HCT116 (cell line): ENCODE results near the gene PCARE. TPM values are rescaled to one million over a fixed set of nuclear protein-coding genes. Genes with fewer than 3 reads are reported as not detected.

Source experiments
- ATAC-seq: fragments of 200-7000 bp; cut with Tn5 transposase; 2 replicates; pipeline ENCODE4 v1.9.1; 2020; ENCODE audit warnings: mild to moderate bottlenecking, moderate library complexity
- BruUV-seq: library from RNA; stranded (reverse); fragments of 400-500 nt; replicated peaks from 2 replicates; lab custom pipeline; 2021; lab: Mats Ljungman, UMichigan
- CTCF ChIA-PET: fragments of 300-600 bp; sonication (Branson Sonifier 250); formaldehyde crosslinking; loops from one replicate; lab custom pipeline; 2021; ENCODE audit warnings: antibody characterized with exemption; lab: Charles Lee
- POLR2A ChIA-PET: fragments of 300-600, 350-600 bp; sonication (Branson Sonifier 250); formaldehyde crosslinking; loops from one replicate; lab custom pipeline; 2021; ENCODE audit warnings: antibody characterized with exemption; lab: Charles Lee
- RAD21 ChIA-PET, 2 experiments: fragments of 300-600 bp; sonication (Branson Sonifier 250); formaldehyde crosslinking; loops; one replicate each; lab custom pipeline; 2023; ENCODE audit warnings: low total read pairs in 2 of 2; ENCODE audit not compliant: uncharacterized antibody in 2 of 2, unreplicated experiment in 2 of 2, low non-redundant PET in 1 of 2; lab: Charles Lee
- DNase-seq: peaks from one replicate; pipeline ENCODE4 v3.0.0-alpha.2; 2010; ENCODE audit warnings: low read depth, low spot score
- H2AFZ ChIP-seq: fragments of 200-600 bp; shearing (Covaris generic), sonication (generic); 2 replicates; pipeline ENCODE4 v1.6.1; 2017; ENCODE audit warnings: low read depth, mixed run types, mixed read lengths, antibody characterized with exemption, low read length; ENCODE audit not compliant: poor library complexity, severe bottlenecking
- H3K27ac ChIP-seq: 2 replicates; pipeline ENCODE4 v1.5.1; 2012; ENCODE audit warnings: low read depth, low read length
- H3K27me3 ChIP-seq: fragments of 200-600 bp; sonication (generic); 2 replicates; pipeline ENCODE4 v1.6.1; 2016; ENCODE audit warnings: mixed run types, low read length, mixed read lengths; ENCODE audit not compliant: insufficient read depth
- H3K36me3 ChIP-seq, 2 experiments: fragments of 200-500 bp in 1 of 2; fragments of 200-600 bp in 1 of 2; sonication (Bioruptor generic) in 1 of 2; sonication (generic) in 1 of 2; 2 replicates each; pipeline versions ENCODE4 v1.5.1 to v1.6.1; 2014 to 2016; ENCODE audit warnings: low read length in 2 of 2, inconsistent platforms in 1 of 2, mixed read lengths in 1 of 2, mixed run types in 1 of 2; ENCODE audit not compliant: insufficient read depth in 2 of 2, control insufficient read depth in 1 of 2
- H3K4me1 ChIP-seq, 2 experiments: fragments of 200-600 bp in 1 of 2; sonication (generic) in 1 of 2; 2 replicates each; pipeline versions ENCODE4 v1.5.1 to v1.6.1; 2012 to 2017; ENCODE audit warnings: low read length in 2 of 2, inconsistent platforms in 1 of 2, mild to moderate bottlenecking in 1 of 2, mixed read lengths in 1 of 2, mixed run types in 1 of 2, moderate library complexity in 1 of 2; ENCODE audit not compliant: insufficient read depth in 2 of 2, control insufficient read depth in 1 of 2
- H3K4me2 ChIP-seq: fragments of 200-600 bp; sonication (generic); 2 replicates; pipeline ENCODE4 v1.6.1; 2017; ENCODE audit warnings: mixed run types, low read length, mixed read lengths
- H3K4me3 ChIP-seq, 2 experiments: fragments of 200-600 bp in 1 of 2; sonication (generic) in 1 of 2; replicated peaks in 1 of 2; 2 replicates each; pipeline ENCODE4 v1.5.1; 2011 to 2016; ENCODE audit warnings: low read length in 2 of 2, control low read depth in 1 of 2, low read depth in 1 of 2, mild to moderate bottlenecking in 1 of 2, mixed read lengths in 1 of 2, mixed run types in 1 of 2
- H3K79me2 ChIP-seq: fragments of 200-600 bp; sonication (generic); 2 replicates; pipeline ENCODE4 v1.6.1; 2017; ENCODE audit warnings: mild to moderate bottlenecking, mixed run types, low read length, moderate library complexity, mixed read lengths; ENCODE audit not compliant: insufficient read depth
- H3K9ac ChIP-seq: fragments of 200-600 bp; sonication (generic); 2 replicates; pipeline ENCODE4 v1.6.1; 2016; ENCODE audit warnings: low read length, mixed read lengths
- H3K9me2 ChIP-seq: fragments of 200-600 bp; sonication (generic), shearing (Covaris generic); 2 replicates; pipeline ENCODE4 v1.6.1; 2017; ENCODE audit warnings: mixed run types, mild to moderate bottlenecking, moderate library complexity; ENCODE audit not compliant: insufficient read depth
- H3K9me3 ChIP-seq, 2 experiments: fragments of 200-500 bp in 1 of 2; fragments of 200-600 bp in 1 of 2; sonication (Bioruptor generic) in 1 of 2; sonication (generic) in 1 of 2; 2 replicates each; pipeline ENCODE4 v1.6.1; 2014 to 2017; ENCODE audit warnings: low read length in 2 of 2, mixed read lengths in 2 of 2, inconsistent platforms in 1 of 2, low read depth in 1 of 2, mild to moderate bottlenecking in 1 of 2, mixed run types in 1 of 2, moderate library complexity in 1 of 2; ENCODE audit not compliant: control insufficient read depth in 1 of 2, insufficient read depth in 1 of 2
- H4K20me1 ChIP-seq: fragments of 200-600 bp; sonication (generic), shearing (Covaris generic); 2 replicates; pipeline ENCODE4 v1.6.1; 2017; ENCODE audit warnings: mixed run types, mild to moderate bottlenecking, moderate library complexity; ENCODE audit not compliant: insufficient read depth
- CBX3 ChIP-seq: IDR thresholded peaks from 2 replicates; pipeline ENCODE4 v1.6.1; 2012; ENCODE audit warnings: low read depth
- CEBPB ChIP-seq: IDR thresholded peaks from 2 replicates; pipeline ENCODE4 v1.6.1; 2012; ENCODE audit warnings: low read depth
- ELF1 ChIP-seq: IDR thresholded peaks from 2 replicates; pipeline ENCODE4 v1.6.1; 2012; ENCODE audit warnings: low read depth, borderline replicate concordance
- EZH2 ChIP-seq: fragments of 200-600 bp; sonication (generic); IDR thresholded peaks from 2 replicates; pipeline ENCODE4 v1.6.1; 2017; ENCODE audit warnings: antibody characterized with exemption, mixed run types
- POLR2A ChIP-seq: IDR thresholded peaks from 2 replicates; pipeline ENCODE4 v1.7.0; 2011; ENCODE audit warnings: borderline replicate concordance; ENCODE audit not compliant: insufficient read depth, insufficient read length; ENCODE audit errors: extremely low read depth
- ZNF274 ChIP-seq: fragments of 200-500 bp; sonication (Bioruptor generic); IDR thresholded peaks from 2 replicates; pipeline ENCODE4 v1.6.1; 2014; ENCODE audit warnings: mild to moderate bottlenecking, low read depth, low read length, inconsistent platforms
- intact Hi-C: fragments of 100-400 bp; cut with micrococcal nuclease; formaldehyde crosslinking; loops from 2 replicates; pipeline ENCODE4 v1.10.0; 2022
- total RNA-seq: library from RNA; stranded (reverse); gene quantifications from one replicate; pipeline ENCODE4 v1.2.1, GENCODE V29; 2021; ENCODE audit not compliant: unreplicated experiment
- TF ChIP-seq, protein P1 (sequence below), 3 experiments: fragments of 200-600 bp in 1 of 3; sonication (generic) in 1 of 3; IDR thresholded peaks in 2 of 3; conservative IDR thresholded peaks in 1 of 3; 2 replicates each; pipeline ENCODE4 v1.5.1; 2012 to 2017; ENCODE audit warnings: low read depth in 2 of 3, low read length in 2 of 3, antibody characterized with exemption in 1 of 3, borderline replicate concordance in 1 of 3, control low read depth in 1 of 3, mild to moderate bottlenecking in 1 of 3, mixed read lengths in 1 of 3, mixed run types in 1 of 3, moderate library complexity in 1 of 3; ENCODE audit not compliant: insufficient read depth in 1 of 3

The PCARE gene
- total RNA-seq, 1 experiment from 2014 or later: not detected

DNA sequence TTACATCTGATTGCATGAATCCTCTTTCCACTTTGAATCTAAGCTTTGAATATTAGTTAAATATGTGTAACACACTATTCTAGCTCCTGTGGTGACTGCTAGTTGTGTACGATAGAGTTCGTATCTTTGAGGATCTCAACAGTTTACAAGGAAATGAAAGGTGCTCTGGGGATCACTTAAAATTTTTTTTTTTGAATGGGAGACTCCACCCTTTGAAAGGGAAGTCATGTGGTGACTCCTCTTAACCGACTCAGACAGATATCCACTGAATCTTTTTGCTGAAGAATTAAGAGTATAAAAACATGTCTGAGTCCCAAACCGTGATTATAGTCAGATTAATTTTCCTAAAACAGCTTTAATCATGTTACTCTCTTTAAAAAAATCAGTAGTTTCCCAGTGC lies 44.9 kb upstream of the PCARE start:
- Histone ChIP-seq H3K27me3 (no peaks in the 10 kb centered on the region), H3K4me3 (no peak overlapping the region), H3K27ac (peak overlapping the region; percentile 81; the same call in 1 of the 2 replicates), H4K20me1 (no peaks in the 10 kb centered on the region), H3K9me2 (no peaks in the 10 kb centered on the region), H2AFZ (no peak overlapping the region), H3K4me2 (peak overlapping the region; percentile 76), H3K4me1 (peaks cover 41 to 87% of the 10 kb centered on the region in 2 experiments), H3K79me2 (peaks cover 58% of the 10 kb centered on the region), H3K36me3 (no peaks in the 10 kb centered on the region), H3K9me3 (no peaks in the 10 kb centered on the region), H3K9ac (peak overlapping the region; percentile 10; the same call in 1 of the 2 replicates)
- ChIA-PET CTCF (no interaction called here), RAD21 (no interaction called here), POLR2A (interaction anchor here (1.3 to 6.4 kb wide), 3 partner anchors 8 to 13 kb away, joined by 4 to 76 read pairs (median 46); no protein-coding TSS in a partner anchor)
- no peak for TF ChIP-seq POLR2A
- TF ChIP-seq, protein P1, sequence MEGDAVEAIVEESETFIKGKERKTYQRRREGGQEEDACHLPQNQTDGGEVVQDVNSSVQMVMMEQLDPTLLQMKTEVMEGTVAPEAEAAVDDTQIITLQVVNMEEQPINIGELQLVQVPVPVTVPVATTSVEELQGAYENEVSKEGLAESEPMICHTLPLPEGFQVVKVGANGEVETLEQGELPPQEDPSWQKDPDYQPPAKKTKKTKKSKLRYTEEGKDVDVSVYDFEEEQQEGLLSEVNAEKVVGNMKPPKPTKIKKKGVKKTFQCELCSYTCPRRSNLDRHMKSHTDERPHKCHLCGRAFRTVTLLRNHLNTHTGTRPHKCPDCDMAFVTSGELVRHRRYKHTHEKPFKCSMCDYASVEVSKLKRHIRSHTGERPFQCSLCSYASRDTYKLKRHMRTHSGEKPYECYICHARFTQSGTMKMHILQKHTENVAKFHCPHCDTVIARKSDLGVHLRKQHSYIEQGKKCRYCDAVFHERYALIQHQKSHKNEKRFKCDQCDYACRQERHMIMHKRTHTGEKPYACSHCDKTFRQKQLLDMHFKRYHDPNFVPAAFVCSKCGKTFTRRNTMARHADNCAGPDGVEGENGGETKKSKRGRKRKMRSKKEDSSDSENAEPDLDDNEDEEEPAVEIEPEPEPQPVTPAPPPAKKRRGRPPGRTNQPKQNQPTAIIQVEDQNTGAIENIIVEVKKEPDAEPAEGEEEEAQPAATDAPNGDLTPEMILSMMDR (IDR thresholded peaks at IDR 0.05 in 2 of 3, conservative IDR thresholded peaks at IDR 0.05 in 1 of 3; ENCODE audit: borderline replicate concordance in 1 of 3, insufficient read depth in 1 of 3, low read depth in 2 of 3, low read length in 2 of 3): no peak
- no peak for TF ChIP-seq CBX3
- no peak for TF ChIP-seq ZNF274
- TF ChIP-seq ELF1: no peak
- no peak for TF ChIP-seq CEBPB
- no peak for TF ChIP-seq EZH2
- ATAC-seq (no peak), DNase-seq (no peak)
- intact Hi-C loops: no loop called here
- no TSS peak for BruUV-seq
